ENCODE data around the gene DDIT3. TPM values are rescaled to one million over a fixed set of nuclear protein-coding genes. Genes with fewer than 3 reads are reported as not detected.

The DDIT3 gene
- total and polyA plus RNA-seq, 2 of the 8 experiments (the other 6 are each of a cell fraction or from before 2014, with no cell fraction given): 4.9 to 5.7 TPM

GRCh38 chr12:57525615-57526383, 5.5 kb upstream of the DDIT3 start (continued):
- TF ChIP-seq CTBP2 (IDR thresholded peaks at IDR 0.05; ENCODE audit: borderline replicate concordance, insufficient read depth, insufficient read length, low read length) (no peak), NRF1 (IDR thresholded peaks at IDR 0.05; ENCODE audit: low read depth, low read length) (no peak)

All from H1 (cell line).